ENCODE measurements around the gene TPM1. TPM values are rescaled to one million over a fixed set of nuclear protein-coding genes. Genes with fewer than 3 reads are reported as not detected.

Gene TPM1
- total RNA-seq, 2 donors from 2014 or later = 564 to 629 TPM

GRCh38 chr15:63060699-63061098 is 18.2 kb downstream of the TPM1 start:
- Histone ChIP-seq H3K36me3 (peaks cover 10 to 47% of the 10 kb centered on the region in 2 donors), H3K4me3 (no peak overlapping the region), H3K9me3 (no peaks in the 10 kb centered on the region), H3K27ac (no peak overlapping the region), H3K4me1 (replicated peaks) (peaks cover 4% of the 10 kb centered on the region), H3K27me3 (replicated peaks; ENCODE audit: insufficient read depth) (no peaks in the 10 kb centered on the region)
- WGBS = 83% methylated on average over 10 of the region's 10 CpGs
- no peak for DNase-seq (ENCODE audit: low spot score)
- TF ChIP-seq POLR2A (IDR thresholded peaks at IDR 0.05) = no peak
- no peak for TF ChIP-seq CTCF (IDR thresholded peaks at IDR 0.05)
- no peak for TF ChIP-seq POLR2AphosphoS5 (IDR thresholded peaks at IDR 0.05)
- intact Hi-C loops (cut with DNase I) = no loop called here

GRCh38 chr15:63061975-63062374 is 19.4 kb downstream of the TPM1 start:
- Histone ChIP-seq H3K4me3 (no peak overlapping the region), H3K27ac (no peak overlapping the region), H3K36me3 (peaks cover 10 to 47% of the 10 kb centered on the region in 2 donors), H3K9me3 (no peaks in the 10 kb centered on the region), H3K27me3 (replicated peaks; ENCODE audit: insufficient read depth) (no peaks in the 10 kb centered on the region), H3K4me1 (replicated peaks) (no peaks in the 10 kb centered on the region)
- DNase-seq (ENCODE audit: low spot score) = no peak
- WGBS = 67% methylated on average over 4 of the region's 4 CpGs
- TF ChIP-seq CTCF (IDR thresholded peaks at IDR 0.05) (no peak), POLR2A (IDR thresholded peaks at IDR 0.05) (no peak), POLR2AphosphoS5 (IDR thresholded peaks at IDR 0.05) (no peak)
- intact Hi-C loops (cut with DNase I) = no loop called here

- WGBS = 83% methylated on average over 2 of the region's 2 CpGs
- H3K36me3 ChIP-seq = peaks cover 8 to 43% of the 10 kb centered on the region in 2 donors
- no peaks in the 10 kb centered on the region for H3K9me3 ChIP-seq
Measured at GRCh38 chr15:63063164-63063756, 20.7 kb downstream of the TPM1 start.

GRCh38 chr15:63063877-63064409 is 21.4 kb downstream of the TPM1 start:
- DNase-seq (ENCODE audit: low spot score) = no peak
- 89% methylated on average over 13 of the region's 13 CpGs for WGBS

More at GRCh38 chr15:63063164-63063756, 20.7 kb downstream of the TPM1 start:
- Histone ChIP-seq H3K27me3 (replicated peaks; ENCODE audit: insufficient read depth) (no peaks in the 10 kb centered on the region), H3K27ac (no peak overlapping the region), H3K4me1 (replicated peaks) (no peaks in the 10 kb centered on the region), H3K4me3 (no peak overlapping the region)
- intact Hi-C loops (cut with DNase I) = no loop called here
- DNase-seq (ENCODE audit: low spot score) = no peak
- TF ChIP-seq POLR2AphosphoS5 (IDR thresholded peaks at IDR 0.05) = no peak
- no peak for TF ChIP-seq CTCF (IDR thresholded peaks at IDR 0.05)
- no peak for TF ChIP-seq POLR2A (IDR thresholded peaks at IDR 0.05)

More at GRCh38 chr15:63063877-63064409, 21.4 kb downstream of the TPM1 start:
- H3K9me3 ChIP-seq = no peaks in the 10 kb centered on the region
- no peak for TF ChIP-seq POLR2A (IDR thresholded peaks at IDR 0.05)
- no peak for TF ChIP-seq POLR2AphosphoS5 (IDR thresholded peaks at IDR 0.05)
- TF ChIP-seq CTCF (IDR thresholded peaks at IDR 0.05) = no peak
- H3K27me3 ChIP-seq (replicated peaks; ENCODE audit: insufficient read depth) = no peaks in the 10 kb centered on the region
- no peak overlapping the region for H3K4me3 ChIP-seq
- intact Hi-C loops (cut with DNase I) = no loop called here
- H3K27ac ChIP-seq = no peak overlapping the region
- peaks cover 8 to 47% of the 10 kb centered on the region in 2 donors for H3K36me3 ChIP-seq
- H3K4me1 ChIP-seq (replicated peaks) = no peaks in the 10 kb centered on the region

Measured in prostate gland (tissue), 2 donors.